Vagina (tissue), 2 donors: Measurements from ENCODE around the gene TVP23C.

Experiments
- CTCF ChIP-seq, 3 experiments: fragments of 450-650 bp in 2 of 3; fragments of 200-600 bp in 1 of 3; sonication (generic) in 1 of 3; IDR thresholded peaks; one replicate each; pipeline ENCODE4 v1.5.1; 2017 to 2019; ENCODE audit warnings: antibody characterized with exemption in 3 of 3, mild to moderate bottlenecking in 2 of 3, moderate library complexity in 2 of 3
- POLR2A ChIP-seq, 2 donors: fragments of 450-650 bp; IDR thresholded peaks; one replicate each; pipeline ENCODE4 v1.6.1; 2017; ENCODE audit warnings: antibody characterized with exemption in 2 of 2, mild to moderate bottlenecking in 2 of 2, moderate library complexity in 2 of 2

- TF ChIP-seq CTCF (IDR thresholded peaks at IDR 0.05): no peak
- no peak for TF ChIP-seq POLR2A (IDR thresholded peaks at IDR 0.05)
These were observed 55.4 kb downstream of the TVP23C start for GRCh38 chr17:15507896-15508295.
